GM12875 (cell line): ENCODE results near the gene TKTL1.
"Not testable (repeated sequence)": the region's sequence is repeated elsewhere in the genome, so short reads cannot be mapped to it uniquely, and the experiment has no call there.

Experiments
- H3K4me3 ChIP-seq: one replicate; pipeline ENCODE4 v1.5.1; 2011; ENCODE audit warnings: low read depth, low read length, control low read depth
- TF ChIP-seq, protein P1 (sequence below): IDR thresholded peaks from 2 replicates; pipeline ENCODE4 v1.5.1; 2011; ENCODE audit warnings: low read depth, mild to moderate bottlenecking, control low read depth, inconsistent platforms, low read length, moderate library complexity, borderline replicate concordance; ENCODE audit not compliant: insufficient read depth

The TKTL1 gene

DNA sequence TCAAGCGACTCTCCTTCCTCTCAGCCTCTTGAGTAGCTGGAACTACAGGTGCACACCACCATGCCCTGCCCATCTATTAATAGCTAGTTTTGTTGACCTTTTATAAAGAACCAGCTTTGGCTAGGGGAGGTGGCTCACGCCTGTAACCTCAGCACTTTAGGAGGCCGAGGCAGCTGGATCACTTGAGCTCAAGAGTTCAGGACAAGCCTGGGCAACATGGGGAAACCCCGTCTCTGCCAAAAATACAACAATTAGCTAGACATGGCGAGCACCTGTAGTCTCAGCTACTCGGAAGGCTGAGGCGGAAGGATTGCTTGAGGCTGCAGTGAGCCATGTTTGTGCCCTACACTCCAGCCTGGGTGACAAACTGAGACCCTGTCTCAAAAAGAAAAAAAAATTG lies 2.7 kb downstream of the TKTL1 start:
- no peak overlapping the region for H3K4me3 ChIP-seq
- TF ChIP-seq, protein P1, sequence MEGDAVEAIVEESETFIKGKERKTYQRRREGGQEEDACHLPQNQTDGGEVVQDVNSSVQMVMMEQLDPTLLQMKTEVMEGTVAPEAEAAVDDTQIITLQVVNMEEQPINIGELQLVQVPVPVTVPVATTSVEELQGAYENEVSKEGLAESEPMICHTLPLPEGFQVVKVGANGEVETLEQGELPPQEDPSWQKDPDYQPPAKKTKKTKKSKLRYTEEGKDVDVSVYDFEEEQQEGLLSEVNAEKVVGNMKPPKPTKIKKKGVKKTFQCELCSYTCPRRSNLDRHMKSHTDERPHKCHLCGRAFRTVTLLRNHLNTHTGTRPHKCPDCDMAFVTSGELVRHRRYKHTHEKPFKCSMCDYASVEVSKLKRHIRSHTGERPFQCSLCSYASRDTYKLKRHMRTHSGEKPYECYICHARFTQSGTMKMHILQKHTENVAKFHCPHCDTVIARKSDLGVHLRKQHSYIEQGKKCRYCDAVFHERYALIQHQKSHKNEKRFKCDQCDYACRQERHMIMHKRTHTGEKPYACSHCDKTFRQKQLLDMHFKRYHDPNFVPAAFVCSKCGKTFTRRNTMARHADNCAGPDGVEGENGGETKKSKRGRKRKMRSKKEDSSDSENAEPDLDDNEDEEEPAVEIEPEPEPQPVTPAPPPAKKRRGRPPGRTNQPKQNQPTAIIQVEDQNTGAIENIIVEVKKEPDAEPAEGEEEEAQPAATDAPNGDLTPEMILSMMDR: no peak

DNA sequence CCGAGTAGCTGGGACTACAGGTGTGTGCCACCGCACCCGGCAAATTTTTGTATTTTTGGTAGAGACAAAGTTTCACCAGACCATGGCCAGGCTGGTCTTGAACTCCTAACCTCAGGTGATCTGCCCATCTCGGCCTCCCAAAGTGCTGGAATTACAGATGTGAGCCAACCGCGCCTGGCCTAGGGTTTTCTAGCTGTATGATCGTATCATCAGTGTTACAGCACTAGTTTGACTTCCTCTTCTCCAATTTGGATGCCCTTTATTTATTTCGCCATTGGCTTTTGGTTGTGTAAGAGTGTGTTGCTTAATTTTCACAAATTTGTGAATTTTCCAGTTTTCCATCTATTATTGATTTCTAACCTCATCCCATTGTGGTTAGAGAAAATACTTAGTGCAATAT lies 5.2 kb downstream of the TKTL1 start:
- H3K4me3 ChIP-seq: no peak overlapping the region
- TF ChIP-seq, protein P1: no peak

DNA sequence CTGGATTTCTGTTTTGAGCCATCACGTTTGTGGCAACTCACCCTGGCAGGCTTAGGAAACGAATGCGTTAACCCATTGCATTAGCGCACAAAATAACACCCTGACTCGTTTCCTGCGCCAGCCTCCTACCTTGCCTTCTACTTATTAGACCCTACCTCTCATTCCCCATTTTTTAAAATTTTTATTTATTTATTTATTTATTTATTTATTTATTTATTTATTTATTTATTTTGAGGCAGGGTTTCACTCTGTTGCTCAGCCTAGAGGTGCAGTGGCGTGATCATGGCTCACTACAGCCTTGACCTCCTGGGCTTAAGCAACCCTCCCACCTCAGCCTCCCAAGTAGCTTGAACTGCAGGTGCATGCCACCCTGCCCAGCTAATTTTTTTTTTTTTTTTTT lies 7.4 kb downstream of the TKTL1 start:
- H3K4me3 ChIP-seq: not testable (repeated sequence)

DNA sequence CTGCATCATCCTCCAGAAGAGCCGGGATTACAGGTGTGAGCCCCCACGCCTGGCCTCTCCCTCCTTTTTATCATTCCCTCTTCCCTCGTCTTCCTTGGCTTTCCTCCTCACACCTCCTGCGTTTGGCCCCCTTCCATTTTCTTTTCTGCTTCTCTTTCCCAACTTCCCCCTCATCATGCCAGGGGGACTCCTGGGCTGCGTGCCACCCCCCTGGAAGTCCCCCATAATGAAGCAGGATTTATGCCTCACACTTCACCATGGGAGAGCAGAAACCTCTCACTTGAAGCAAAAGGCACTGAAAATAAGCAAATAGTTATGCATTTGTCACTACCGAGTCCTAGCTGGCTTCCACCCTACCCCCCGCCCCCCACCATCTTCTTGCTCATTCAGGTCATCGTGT lies 7.9 kb downstream of the TKTL1 start:
- no peak overlapping the region for H3K4me3 ChIP-seq
- TF ChIP-seq, protein P1: no peak

DNA sequence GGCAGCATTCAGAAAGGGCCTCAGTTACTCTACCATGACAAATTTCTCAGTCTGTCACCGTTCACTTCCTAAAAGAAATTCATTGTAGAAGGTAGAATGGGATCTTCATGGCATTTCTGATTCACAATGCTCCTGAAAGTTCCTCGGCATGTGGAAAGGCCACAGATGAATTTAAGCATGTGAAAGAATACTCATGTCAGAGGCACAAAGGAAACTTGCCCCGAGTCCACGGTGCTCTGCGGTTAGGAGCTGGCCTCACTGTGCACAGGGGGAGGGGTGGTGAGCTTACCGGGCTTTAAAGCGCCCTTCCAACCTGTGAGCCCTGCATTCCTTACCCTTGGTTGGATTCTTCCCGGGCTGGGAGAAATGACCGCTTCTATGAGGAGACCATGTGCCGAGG lies 9.3 kb downstream of the TKTL1 start:
- TF ChIP-seq, protein P1: no peak
- H3K4me3 ChIP-seq: no peak overlapping the region

DNA sequence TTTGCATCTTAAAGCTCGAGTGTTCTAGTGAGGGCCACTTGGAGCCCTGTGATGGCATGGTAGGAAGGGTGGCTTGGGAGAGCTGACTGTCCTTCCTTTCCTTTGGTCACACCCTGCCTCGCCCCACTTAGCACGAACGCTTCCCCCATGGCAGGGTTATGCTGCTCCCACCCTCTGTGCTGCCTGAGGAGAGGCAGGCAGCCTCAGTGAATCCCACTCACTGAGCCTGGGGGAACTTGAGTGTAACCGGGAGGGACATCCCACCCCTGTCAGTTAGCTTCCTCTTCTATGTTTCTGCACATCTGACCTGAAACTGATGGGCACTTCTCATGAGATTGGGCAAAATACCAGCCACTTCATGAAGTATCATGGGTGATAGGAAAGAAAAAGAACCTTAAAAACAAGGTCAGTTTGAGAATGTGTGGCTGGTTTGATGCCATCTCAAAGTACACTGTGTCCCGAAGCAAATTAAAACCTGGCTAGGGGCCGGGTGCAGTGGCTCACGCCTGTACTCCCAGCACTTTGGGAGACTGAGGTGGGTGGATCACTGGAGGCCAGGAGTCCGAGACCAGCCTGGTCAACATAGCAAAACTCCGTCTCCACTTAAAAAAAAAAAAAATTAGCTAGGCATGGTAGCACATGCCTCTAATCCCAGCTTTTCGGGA lies 10.1 kb downstream of the TKTL1 start:
- TF ChIP-seq, protein P1: no peak
- no peak overlapping the region for H3K4me3 ChIP-seq

DNA sequence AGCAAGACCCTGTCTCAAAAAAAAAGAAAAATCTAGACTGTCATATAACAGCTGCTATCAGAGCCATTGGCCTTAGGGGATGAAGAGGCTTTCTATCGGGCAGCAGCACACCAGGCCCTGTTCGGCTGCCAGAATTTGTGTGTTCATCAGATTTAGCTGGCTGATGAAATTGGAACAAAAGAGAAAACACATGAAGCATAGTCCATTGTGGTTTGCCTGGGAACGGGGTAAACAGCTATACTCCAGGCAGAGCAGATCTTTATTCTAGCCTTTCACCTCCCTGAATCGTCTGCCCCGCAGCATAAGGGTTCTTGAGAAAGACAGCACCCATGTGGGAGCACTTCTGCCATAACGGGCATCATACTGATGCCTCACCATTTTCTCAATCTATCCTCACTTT lies 11.6 kb downstream of the TKTL1 start:
- TF ChIP-seq, protein P1: no peak
- H3K4me3 ChIP-seq: no peak overlapping the region
